ENCODE measurements around the gene PCSK9.

The PCSK9 gene

DNA sequence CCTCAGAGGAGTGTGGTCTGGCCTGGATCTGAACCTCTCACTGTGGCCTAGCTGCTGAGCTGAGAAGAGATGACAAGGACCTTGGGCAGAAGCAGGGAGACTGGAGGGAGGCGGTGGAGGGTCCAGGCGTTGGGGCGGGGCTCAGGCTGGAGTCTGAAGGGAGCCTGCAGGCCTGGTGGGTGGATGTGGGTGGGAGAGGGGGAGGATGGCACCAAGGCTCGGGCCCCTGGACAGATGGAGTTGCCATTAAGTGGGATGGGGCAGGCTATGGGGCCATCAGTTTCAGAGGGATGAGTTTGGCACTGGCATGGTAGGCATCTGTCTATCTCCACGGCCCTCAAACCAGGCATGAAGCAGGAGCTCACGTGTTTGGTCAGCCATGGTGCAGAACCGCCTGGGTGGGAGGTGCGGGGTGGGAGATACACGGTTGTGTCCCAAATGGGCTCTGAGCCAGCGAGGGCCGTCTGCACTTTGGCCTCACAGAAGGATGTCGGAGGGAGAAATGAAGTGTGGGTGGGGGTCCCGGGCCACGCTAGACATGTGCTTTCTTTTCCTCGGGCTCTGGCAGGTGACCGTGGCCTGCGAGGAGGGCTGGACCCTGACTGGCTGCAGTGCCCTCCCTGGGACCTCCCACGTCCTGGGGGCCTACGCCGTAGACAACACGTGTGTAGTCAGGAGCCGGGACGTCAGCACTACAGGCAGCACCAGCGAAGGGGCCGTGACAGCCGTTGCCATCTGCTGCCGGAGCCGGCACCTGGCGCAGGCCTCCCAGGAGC lies 23.6 kb downstream of the PCSK9 start:
- Histone ChIP-seq H3K4me1 (ENCODE audit: control insufficient read depth, insufficient read depth, low read length) (peaks cover 18% of the 10 kb centered on the region), H3K9ac (ENCODE audit: low read length) (no peak overlapping the region), H3K27me3 (replicated peaks; ENCODE audit: control insufficient read depth, insufficient read depth, low read length) (no peaks in the 10 kb centered on the region), H3K36me3 (ENCODE audit: control insufficient read depth, insufficient read depth, low read length, severe bottlenecking) (peaks cover 65% of the 10 kb centered on the region), H3K9me3 (ENCODE audit: control insufficient read depth, low read length) (no peaks in the 10 kb centered on the region), H3K4me3 (ENCODE audit: low read length) (no peak overlapping the region)
- no peak for DNase-seq (ENCODE audit: low read depth)

DNA sequence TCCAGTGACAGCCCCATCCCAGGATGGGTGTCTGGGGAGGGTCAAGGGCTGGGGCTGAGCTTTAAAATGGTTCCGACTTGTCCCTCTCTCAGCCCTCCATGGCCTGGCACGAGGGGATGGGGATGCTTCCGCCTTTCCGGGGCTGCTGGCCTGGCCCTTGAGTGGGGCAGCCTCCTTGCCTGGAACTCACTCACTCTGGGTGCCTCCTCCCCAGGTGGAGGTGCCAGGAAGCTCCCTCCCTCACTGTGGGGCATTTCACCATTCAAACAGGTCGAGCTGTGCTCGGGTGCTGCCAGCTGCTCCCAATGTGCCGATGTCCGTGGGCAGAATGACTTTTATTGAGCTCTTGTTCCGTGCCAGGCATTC lies 24.2 kb downstream of the PCSK9 start:
- Histone ChIP-seq H3K4me3 (ENCODE audit: low read length) (no peak overlapping the region), H3K27me3 (replicated peaks; ENCODE audit: control insufficient read depth, insufficient read depth, low read length) (no peaks in the 10 kb centered on the region), H3K9ac (ENCODE audit: low read length) (no peak overlapping the region), H3K9me3 (ENCODE audit: control insufficient read depth, low read length) (no peaks in the 10 kb centered on the region), H3K4me1 (ENCODE audit: control insufficient read depth, insufficient read depth, low read length) (peaks cover 18% of the 10 kb centered on the region), H3K36me3 (ENCODE audit: control insufficient read depth, insufficient read depth, low read length, severe bottlenecking) (peaks cover 64% of the 10 kb centered on the region)
- DNase-seq (ENCODE audit: low read depth), result no peak

DNA sequence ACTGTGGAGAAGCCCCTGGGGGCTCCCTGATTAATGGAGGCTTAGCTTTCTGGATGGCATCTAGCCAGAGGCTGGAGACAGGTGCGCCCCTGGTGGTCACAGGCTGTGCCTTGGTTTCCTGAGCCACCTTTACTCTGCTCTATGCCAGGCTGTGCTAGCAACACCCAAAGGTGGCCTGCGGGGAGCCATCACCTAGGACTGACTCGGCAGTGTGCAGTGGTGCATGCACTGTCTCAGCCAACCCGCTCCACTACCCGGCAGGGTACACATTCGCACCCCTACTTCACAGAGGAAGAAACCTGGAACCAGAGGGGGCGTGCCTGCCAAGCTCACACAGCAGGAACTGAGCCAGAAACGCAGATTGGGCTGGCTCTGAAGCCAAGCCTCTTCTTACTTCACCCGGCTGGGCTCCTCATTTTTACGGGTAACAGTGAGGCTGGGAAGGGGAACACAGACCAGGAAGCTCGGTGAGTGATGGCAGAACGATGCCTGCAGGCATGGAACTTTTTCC lies 24.8 kb downstream of the PCSK9 start:
- Histone ChIP-seq H3K27me3 (replicated peaks; ENCODE audit: control insufficient read depth, insufficient read depth, low read length) (no peaks in the 10 kb centered on the region), H3K36me3 (ENCODE audit: control insufficient read depth, insufficient read depth, low read length, severe bottlenecking) (peaks cover 65% of the 10 kb centered on the region), H3K9me3 (ENCODE audit: control insufficient read depth, low read length) (no peaks in the 10 kb centered on the region), H3K9ac (ENCODE audit: low read length) (no peak overlapping the region), H3K4me1 (ENCODE audit: control insufficient read depth, insufficient read depth, low read length) (peaks cover 18% of the 10 kb centered on the region), H3K4me3 (ENCODE audit: low read length) (no peak overlapping the region)
- DNase-seq (ENCODE audit: low read depth), result no peak

DNA sequence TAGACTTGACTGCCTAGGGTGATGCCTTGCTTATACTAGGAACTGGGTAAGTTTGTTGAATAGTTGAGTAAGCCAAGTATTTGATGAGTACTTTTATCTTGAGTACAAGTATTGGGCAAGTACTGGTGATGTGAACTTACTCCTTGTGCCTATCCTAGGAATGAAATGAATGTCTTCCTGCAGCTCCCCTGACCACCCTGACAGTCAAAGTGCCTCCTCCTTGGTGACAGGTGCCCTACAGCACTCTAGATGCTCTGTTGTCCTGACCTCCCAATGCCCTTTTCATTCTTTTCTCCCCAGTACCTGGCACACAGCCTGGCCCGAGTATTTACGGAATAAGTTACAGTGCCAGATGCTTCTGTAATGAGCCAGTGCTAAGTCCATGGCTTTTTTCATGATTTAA lies 25.5 kb downstream of the PCSK9 start:
- peaks cover 18% of the 10 kb centered on the region for H3K4me1 ChIP-seq (ENCODE audit: control insufficient read depth, insufficient read depth, low read length)
- peaks cover 65% of the 10 kb centered on the region for H3K36me3 ChIP-seq (ENCODE audit: control insufficient read depth, insufficient read depth, low read length, severe bottlenecking)
- H3K4me3 ChIP-seq (ENCODE audit: low read length), result no peak overlapping the region
- no peaks in the 10 kb centered on the region for H3K27me3 ChIP-seq (replicated peaks; ENCODE audit: control insufficient read depth, insufficient read depth, low read length)
- H3K9me3 ChIP-seq (ENCODE audit: control insufficient read depth, low read length), result no peaks in the 10 kb centered on the region
- peak; percentile 53 for DNase-seq (ENCODE audit: low read depth)
- no peak overlapping the region for H3K9ac ChIP-seq (ENCODE audit: low read length)

DNA sequence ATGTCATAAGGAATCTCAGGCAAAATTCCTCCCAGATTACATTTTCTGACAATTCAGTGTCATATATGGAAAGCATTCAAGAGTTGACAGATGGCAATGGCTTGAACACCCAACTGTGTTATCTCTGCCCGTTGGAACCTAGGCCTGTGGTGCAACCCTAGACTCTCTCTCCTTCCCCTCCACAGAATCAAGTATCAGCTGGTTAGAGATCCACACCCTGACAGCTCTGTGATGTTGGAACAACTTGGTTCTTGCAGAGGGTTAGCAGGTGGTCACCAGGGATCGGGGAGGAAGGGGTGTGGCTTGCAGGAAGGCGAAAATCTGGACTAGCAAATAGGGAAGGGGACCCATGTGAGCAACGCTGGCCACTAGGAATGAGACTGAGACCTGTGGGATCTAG lies 26.3 kb downstream of the PCSK9 start:
- DNase-seq (ENCODE audit: low read depth), result no peak
- Histone ChIP-seq H3K27me3 (replicated peaks; ENCODE audit: control insufficient read depth, insufficient read depth, low read length) (no peaks in the 10 kb centered on the region), H3K4me3 (ENCODE audit: low read length) (no peak overlapping the region), H3K9me3 (ENCODE audit: control insufficient read depth, low read length) (no peaks in the 10 kb centered on the region), H3K4me1 (ENCODE audit: control insufficient read depth, insufficient read depth, low read length) (peaks cover 18% of the 10 kb centered on the region), H3K36me3 (ENCODE audit: control insufficient read depth, insufficient read depth, low read length, severe bottlenecking) (peaks cover 65% of the 10 kb centered on the region), H3K9ac (ENCODE audit: low read length) (no peak overlapping the region)

DNA sequence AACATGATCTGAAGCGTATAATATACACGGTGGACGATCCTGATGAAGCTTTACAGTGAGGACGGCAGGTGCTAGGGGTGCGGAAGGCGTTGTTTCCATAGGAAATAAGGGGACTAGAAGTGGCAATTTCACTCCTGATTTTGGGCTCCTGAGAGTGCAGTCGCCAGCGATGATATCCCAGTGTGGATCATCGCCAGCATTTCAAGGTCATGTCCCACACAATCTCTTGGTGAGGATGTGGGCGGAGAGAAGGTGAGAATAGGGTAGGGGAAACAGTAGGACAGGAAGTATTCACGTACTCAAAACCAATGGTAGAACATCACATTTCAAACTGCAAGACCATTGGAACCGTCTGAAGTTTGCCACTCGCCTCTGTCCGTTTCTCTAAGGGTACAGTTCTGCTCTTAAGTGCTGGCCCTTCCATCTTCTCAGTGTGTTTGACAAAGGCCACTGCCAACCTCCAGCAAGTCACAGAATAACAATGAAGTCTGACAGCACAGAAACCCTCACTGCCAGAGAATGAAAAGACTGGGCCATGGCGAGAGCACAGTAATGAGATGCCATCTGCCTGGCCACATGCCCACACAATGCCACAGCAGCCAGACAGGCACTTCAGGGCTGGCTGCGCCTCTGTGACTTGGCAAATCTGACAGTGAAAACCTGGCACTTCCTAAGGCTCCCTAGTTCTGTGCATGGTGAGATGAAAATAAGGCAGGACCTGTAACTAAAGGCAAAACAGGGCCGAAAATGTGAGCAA lies 27.9 kb downstream of the PCSK9 start:
- no peaks in the 10 kb centered on the region for H3K9me3 ChIP-seq (ENCODE audit: control insufficient read depth, low read length)
- H3K9ac ChIP-seq (ENCODE audit: low read length), result no peak overlapping the region
- peaks cover 18% of the 10 kb centered on the region for H3K4me1 ChIP-seq (ENCODE audit: control insufficient read depth, insufficient read depth, low read length)
- no peak overlapping the region for H3K4me3 ChIP-seq (ENCODE audit: low read length)
- no peak for DNase-seq (ENCODE audit: low read depth)
- peaks cover 71% of the 10 kb centered on the region for H3K36me3 ChIP-seq (ENCODE audit: control insufficient read depth, insufficient read depth, low read length, severe bottlenecking)
- no peaks in the 10 kb centered on the region for H3K27me3 ChIP-seq (replicated peaks; ENCODE audit: control insufficient read depth, insufficient read depth, low read length)

DNA sequence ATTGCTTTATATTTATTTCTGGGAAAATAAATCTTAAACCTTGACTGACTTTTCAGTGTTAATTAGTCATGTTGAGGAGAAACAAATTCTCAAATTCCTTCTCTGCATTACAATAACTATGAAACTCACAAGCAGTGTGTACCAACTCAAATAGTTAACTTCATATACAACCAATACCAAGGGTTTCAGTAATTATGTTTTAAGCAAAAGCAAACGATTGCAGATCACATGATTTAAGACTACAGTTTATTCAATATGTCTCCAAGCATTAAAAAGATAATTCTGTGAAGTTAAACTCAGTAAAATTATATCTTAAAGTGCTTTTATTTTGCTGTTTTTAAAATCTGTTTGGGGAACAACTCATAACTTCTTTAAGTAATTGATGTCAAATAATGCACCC lies 28.6 kb downstream of the PCSK9 start:
- no peaks in the 10 kb centered on the region for H3K9me3 ChIP-seq (ENCODE audit: control insufficient read depth, low read length)
- DNase-seq (ENCODE audit: low read depth), result no peak
- H3K9ac ChIP-seq (ENCODE audit: low read length), result no peak overlapping the region
- peaks cover 18% of the 10 kb centered on the region for H3K4me1 ChIP-seq (ENCODE audit: control insufficient read depth, insufficient read depth, low read length)
- no peaks in the 10 kb centered on the region for H3K27me3 ChIP-seq (replicated peaks; ENCODE audit: control insufficient read depth, insufficient read depth, low read length)
- peaks cover 78% of the 10 kb centered on the region for H3K36me3 ChIP-seq (ENCODE audit: control insufficient read depth, insufficient read depth, low read length, severe bottlenecking)
- no peak overlapping the region for H3K4me3 ChIP-seq (ENCODE audit: low read length)

DNA sequence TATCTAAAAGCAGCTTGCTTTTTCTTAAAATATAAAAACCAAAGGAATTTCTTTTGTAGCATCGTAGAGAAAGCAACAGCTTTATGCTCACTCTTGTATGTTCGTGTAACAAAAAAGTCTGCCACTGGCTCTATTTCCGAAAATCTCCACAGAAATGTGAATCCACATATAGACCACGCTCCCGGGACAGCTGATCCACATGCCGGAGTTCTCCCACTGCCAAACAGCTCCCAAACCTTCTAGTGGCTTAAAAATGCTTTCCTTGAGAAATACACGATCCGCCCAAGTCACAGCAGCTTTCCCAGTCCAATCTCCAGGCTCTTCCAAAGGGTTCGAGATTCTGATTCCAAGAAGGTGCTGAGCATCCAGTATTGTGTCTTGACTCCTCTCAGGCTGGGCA lies 29.3 kb downstream of the PCSK9 start:
- DNase-seq (ENCODE audit: low read depth), result no peak
- Histone ChIP-seq H3K27me3 (replicated peaks; ENCODE audit: control insufficient read depth, insufficient read depth, low read length) (no peaks in the 10 kb centered on the region), H3K4me3 (ENCODE audit: low read length) (no peak overlapping the region), H3K9me3 (ENCODE audit: control insufficient read depth, low read length) (no peaks in the 10 kb centered on the region), H3K4me1 (ENCODE audit: control insufficient read depth, insufficient read depth, low read length) (peaks cover 18% of the 10 kb centered on the region), H3K36me3 (ENCODE audit: control insufficient read depth, insufficient read depth, low read length, severe bottlenecking) (peaks cover 80% of the 10 kb centered on the region), H3K9ac (ENCODE audit: low read length) (no peak overlapping the region)

DNA sequence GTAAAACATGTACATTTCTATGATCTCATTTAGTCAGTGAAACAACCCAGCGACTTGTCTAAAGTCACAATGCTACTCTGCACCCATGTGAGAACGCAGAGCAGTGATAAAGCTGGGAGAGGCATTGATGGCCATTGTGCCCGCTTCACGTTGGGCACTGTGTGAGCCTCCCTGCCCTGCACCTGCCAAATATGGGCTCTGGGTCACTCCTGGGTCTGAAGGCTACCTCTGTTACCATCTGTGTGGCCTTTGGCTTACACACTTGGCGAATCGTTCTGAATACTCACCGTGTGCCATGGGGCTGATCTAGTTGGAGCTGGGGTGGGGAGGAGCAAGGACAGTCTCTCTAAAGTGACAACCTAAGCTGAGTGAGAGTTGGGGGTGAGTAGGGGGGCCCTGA lies 29.9 kb downstream of the PCSK9 start:
- Histone ChIP-seq H3K4me3 (ENCODE audit: low read length) (no peak overlapping the region), H3K9me3 (ENCODE audit: control insufficient read depth, low read length) (no peaks in the 10 kb centered on the region), H3K4me1 (ENCODE audit: control insufficient read depth, insufficient read depth, low read length) (peaks cover 14% of the 10 kb centered on the region), H3K9ac (ENCODE audit: low read length) (no peak overlapping the region), H3K27me3 (replicated peaks; ENCODE audit: control insufficient read depth, insufficient read depth, low read length) (no peaks in the 10 kb centered on the region), H3K36me3 (ENCODE audit: control insufficient read depth, insufficient read depth, low read length, severe bottlenecking) (peaks cover 86% of the 10 kb centered on the region)
- no peak for DNase-seq (ENCODE audit: low read depth)

DNA sequence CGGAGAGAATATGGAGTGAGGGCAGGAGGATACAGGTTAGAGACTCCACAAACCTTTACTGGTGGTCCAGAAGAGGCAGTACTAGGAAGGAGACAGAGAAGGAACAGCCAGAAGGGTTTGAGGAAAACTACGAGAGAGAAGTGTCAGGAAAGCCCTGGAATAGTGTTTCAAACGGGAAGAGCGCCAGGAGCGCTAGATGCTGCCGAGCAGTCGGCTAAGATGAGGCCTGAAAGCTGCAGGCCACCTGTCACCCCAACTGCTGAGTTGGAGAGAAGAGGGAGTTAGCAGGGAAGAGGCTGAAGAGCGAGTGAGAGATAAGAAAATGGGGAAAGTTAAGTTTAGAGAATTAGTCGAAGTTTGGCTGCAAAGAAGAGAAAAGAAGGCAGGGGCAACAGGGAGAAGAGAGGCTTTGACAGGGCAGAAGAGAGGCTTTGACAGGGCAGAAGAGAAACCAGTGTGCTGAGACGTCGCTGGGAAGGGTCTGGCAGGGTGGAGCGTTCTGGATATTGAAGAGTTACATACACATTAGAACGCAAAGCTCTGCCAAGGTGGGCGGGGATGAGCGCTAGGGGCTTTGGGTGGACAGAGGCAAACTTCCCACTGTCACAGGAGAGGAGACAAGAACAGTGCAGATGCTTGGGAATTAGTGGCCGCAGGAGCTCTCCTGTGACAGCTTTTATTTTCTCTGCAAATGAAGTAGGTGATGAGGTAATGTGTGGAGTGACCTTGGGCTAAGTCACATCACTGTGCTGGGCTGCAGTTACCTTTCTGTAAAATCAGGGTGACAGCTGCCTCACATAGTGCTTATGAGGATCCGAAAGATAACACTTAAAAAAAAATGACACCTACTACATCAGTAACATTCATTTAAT lies 31.2 kb downstream of the PCSK9 start:
- peaks cover 2% of the 10 kb centered on the region for H3K4me1 ChIP-seq (ENCODE audit: control insufficient read depth, insufficient read depth, low read length)
- H3K4me3 ChIP-seq (ENCODE audit: low read length), result no peak overlapping the region
- peaks cover 96% of the 10 kb centered on the region for H3K36me3 ChIP-seq (ENCODE audit: control insufficient read depth, insufficient read depth, low read length, severe bottlenecking)
- no peak for DNase-seq (ENCODE audit: low read depth)
- H3K9me3 ChIP-seq (ENCODE audit: control insufficient read depth, low read length), result no peaks in the 10 kb centered on the region
- no peaks in the 10 kb centered on the region for H3K27me3 ChIP-seq (replicated peaks; ENCODE audit: control insufficient read depth, insufficient read depth, low read length)
- no peak overlapping the region for H3K9ac ChIP-seq (ENCODE audit: low read length)

DNA sequence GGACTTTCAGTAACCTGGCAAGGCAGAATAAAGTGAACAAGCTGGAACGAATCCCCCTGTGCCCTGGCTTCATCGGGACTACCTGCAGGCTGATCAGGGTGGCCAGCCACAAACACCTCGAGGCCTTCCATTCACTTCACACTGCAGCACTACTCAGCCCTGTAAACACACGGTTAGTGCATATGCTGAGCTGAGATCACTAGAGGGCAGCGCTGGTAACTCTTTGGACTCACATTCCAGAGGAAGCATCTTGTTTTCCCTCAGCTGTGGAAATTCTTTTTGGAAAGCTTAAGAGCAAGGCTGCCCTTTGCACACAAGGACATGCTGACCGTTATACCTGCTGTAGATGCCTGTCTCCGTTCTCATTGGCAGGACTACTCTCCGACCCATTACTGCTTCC lies 32.1 kb downstream of the PCSK9 start:
- Histone ChIP-seq H3K36me3 (ENCODE audit: control insufficient read depth, insufficient read depth, low read length, severe bottlenecking) (peaks cover 96% of the 10 kb centered on the region), H3K4me1 (ENCODE audit: control insufficient read depth, insufficient read depth, low read length) (peaks cover 2% of the 10 kb centered on the region), H3K27me3 (replicated peaks; ENCODE audit: control insufficient read depth, insufficient read depth, low read length) (no peaks in the 10 kb centered on the region), H3K4me3 (ENCODE audit: low read length) (no peak overlapping the region), H3K9ac (ENCODE audit: low read length) (no peak overlapping the region), H3K9me3 (ENCODE audit: control insufficient read depth, low read length) (no peaks in the 10 kb centered on the region)
- peak; percentile 69 for DNase-seq (ENCODE audit: low read depth)
